Measurements from ENCODE around the gene SLC25A48. TPM values are rescaled to one million over a fixed set of nuclear protein-coding genes. Genes with fewer than 3 reads are reported as not detected.

SLC25A48 gene
- total and polyA plus RNA-seq, 7 donors = 1.6 to 7.2 (median 1.9) TPM; not detected in 4

DNA sequence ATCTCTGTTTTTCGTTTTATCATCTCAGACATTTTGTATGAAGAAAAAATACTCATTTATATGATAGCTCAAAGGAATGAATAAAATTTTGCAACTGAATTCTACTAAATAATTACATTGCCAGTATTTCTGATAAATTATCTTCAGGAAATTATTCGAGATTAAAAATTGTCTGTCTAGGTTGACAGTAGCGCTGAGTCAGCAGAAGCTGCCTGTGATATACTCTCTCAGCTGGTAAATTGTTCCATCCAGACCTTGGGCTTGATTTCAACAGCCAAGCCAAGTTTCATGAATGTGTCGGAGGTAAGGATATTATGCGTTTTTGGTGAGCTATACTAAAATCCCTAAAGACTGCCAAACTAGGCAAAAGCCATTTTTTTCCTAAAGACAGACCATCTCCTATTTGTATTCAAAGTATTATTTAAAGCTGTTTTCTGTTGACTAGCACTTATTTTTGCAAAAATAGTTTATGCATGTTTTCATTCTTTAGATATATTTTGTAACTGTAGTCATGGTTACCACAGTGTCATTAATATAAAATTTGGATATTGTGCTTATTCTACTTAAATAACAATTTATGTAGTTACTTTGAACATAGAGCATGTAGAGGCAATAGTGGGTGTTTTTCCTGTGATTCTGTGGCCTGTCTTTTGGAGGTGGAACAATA is 102.9 kb downstream of the SLC25A48 start:
- WGBS, 2 donors = 89 to 92% methylated on average over 5 of the region's 5 CpGs
- intact Hi-C loops (cut with DNase I) = no loop called here
- Histone ChIP-seq H3K4me3 (no peak overlapping the region), H3K27ac (no peak overlapping the region), H3K4me1 (no peaks in the 10 kb centered on the region), H3K36me3 (no peaks in the 10 kb centered on the region), H3K9me3 (no peaks in the 10 kb centered on the region), H3K27me3 (peaks cover 0 to 1% (median 0%) of the 10 kb centered on the region in 3 donors)
- TF ChIP-seq, protein P1, sequence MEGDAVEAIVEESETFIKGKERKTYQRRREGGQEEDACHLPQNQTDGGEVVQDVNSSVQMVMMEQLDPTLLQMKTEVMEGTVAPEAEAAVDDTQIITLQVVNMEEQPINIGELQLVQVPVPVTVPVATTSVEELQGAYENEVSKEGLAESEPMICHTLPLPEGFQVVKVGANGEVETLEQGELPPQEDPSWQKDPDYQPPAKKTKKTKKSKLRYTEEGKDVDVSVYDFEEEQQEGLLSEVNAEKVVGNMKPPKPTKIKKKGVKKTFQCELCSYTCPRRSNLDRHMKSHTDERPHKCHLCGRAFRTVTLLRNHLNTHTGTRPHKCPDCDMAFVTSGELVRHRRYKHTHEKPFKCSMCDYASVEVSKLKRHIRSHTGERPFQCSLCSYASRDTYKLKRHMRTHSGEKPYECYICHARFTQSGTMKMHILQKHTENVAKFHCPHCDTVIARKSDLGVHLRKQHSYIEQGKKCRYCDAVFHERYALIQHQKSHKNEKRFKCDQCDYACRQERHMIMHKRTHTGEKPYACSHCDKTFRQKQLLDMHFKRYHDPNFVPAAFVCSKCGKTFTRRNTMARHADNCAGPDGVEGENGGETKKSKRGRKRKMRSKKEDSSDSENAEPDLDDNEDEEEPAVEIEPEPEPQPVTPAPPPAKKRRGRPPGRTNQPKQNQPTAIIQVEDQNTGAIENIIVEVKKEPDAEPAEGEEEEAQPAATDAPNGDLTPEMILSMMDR (IDR thresholded peaks at IDR 0.05) = no peak
- TF ChIP-seq EP300 (IDR thresholded peaks at IDR 0.05) = no peak
- no peak for TF ChIP-seq POLR2AphosphoS5 (IDR thresholded peaks at IDR 0.05)
- no peak for TF ChIP-seq POLR2A (IDR thresholded peaks at IDR 0.05)
- no peak for DNase-seq

Small RNAs within 50 kb of the gene (small RNA-seq; reads per million reads assigned to genes)
- gene MIR5692C1 = 0 reads per million in 3 donors

Other genes with a start within 250 kb of the SLC25A48 start
- not detected for gene IL9, start 61.2 kb downstream of the SLC25A48 start, total RNA-seq
- gene IL9, start 61.2 kb downstream of the SLC25A48 start, polyA plus RNA-seq = not detected
- gene LECT2, start 120.3 kb downstream of the SLC25A48 start, total RNA-seq = not detected
- gene LECT2, start 120.3 kb downstream of the SLC25A48 start, polyA plus RNA-seq = not detected
- gene TGFBI, start 194.3 kb downstream of the SLC25A48 start, total RNA-seq = 100 to 1,000 TPM in 2 of 4 donors, 10 to 100 TPM in 2; 49.2 to 178 (median 91.6) TPM
- gene TGFBI, start 194.3 kb downstream of the SLC25A48 start, polyA plus RNA-seq = 100 to 1,000 TPM in 1 of 3 donors, 10 to 100 TPM in 2; 48.6 to 106 (median 65.3) TPM